NCI-H526 treated with DMSO at 0.1 percent for 48 hours (cell line): ENCODE results near the gene SCYL2.
"Not testable (repeated sequence)": the region's sequence is repeated elsewhere in the genome, so short reads cannot be mapped to it uniquely, and the experiment has no call there.

ENCODE experiments used
- DNase-seq: peaks from one replicate; lab custom pipeline; 2025; lab: John Stamatoyannopoulos, UW

SCYL2 gene

GRCh38 chr12:100266835-100267602 lies at the start of gene SCYL2, which contains the start of gene DEPDC4:
Gene SCYL2, plus strand, starts transcription at chr12:100267177. Its CDS starts 15,794 bp downstream, at chr12:100282971.
Gene DEPDC4, minus strand, starts transcription at chr12:100267079. Its CDS starts 3 bp downstream, at chr12:100267076.
- DNase-seq, result peak; percentile 89

- DNase-seq, result no peak
Observed at GRCh38 chr12:100219328-100220109, 47.5 kb upstream of the SCYL2 start.

GRCh38 chr12:100221523-100221922 lies 45.5 kb upstream of the SCYL2 start:
- DNase-seq, result no peak

GRCh38 chr12:100222173-100222572 lies 44.8 kb upstream of the SCYL2 start:
- DNase-seq, result not testable (repeated sequence)

GRCh38 chr12:100225491-100225890 lies 41.5 kb upstream of the SCYL2 start:
- no peak for DNase-seq

GRCh38 chr12:100229036-100229635 lies 37.8 kb upstream of the SCYL2 start:
- DNase-seq, result peak; percentile 19

- DNase-seq, result no peak
Observed at GRCh38 chr12:100229876-100230275, 37.1 kb upstream of the SCYL2 start.

GRCh38 chr12:100231873-100232272 lies 35.1 kb upstream of the SCYL2 start:
- not testable (repeated sequence) for DNase-seq

- DNase-seq, result no peak
Observed at GRCh38 chr12:100234166-100234565, 32.8 kb upstream of the SCYL2 start.

GRCh38 chr12:100234591-100235304 lies 32.2 kb upstream of the SCYL2 start:
- DNase-seq, result peak; percentile 45

- no peak for DNase-seq
Observed at GRCh38 chr12:100238801-100239200, 28.2 kb upstream of the SCYL2 start.

GRCh38 chr12:100239589-100239988 lies 27.4 kb upstream of the SCYL2 start:
- DNase-seq, result no peak

- no peak for DNase-seq
Observed at GRCh38 chr12:100243137-100243536, 23.8 kb upstream of the SCYL2 start.

- DNase-seq, result no peak
Observed at GRCh38 chr12:100247765-100248164, 19.2 kb upstream of the SCYL2 start.

GRCh38 chr12:100248886-100249285 lies 18.1 kb upstream of the SCYL2 start:
- no peak for DNase-seq

GRCh38 chr12:100249941-100250340 lies 17.0 kb upstream of the SCYL2 start:
- DNase-seq, result no peak

- peak; percentile 88 for DNase-seq
Observed at GRCh38 chr12:100251917-100252316, 15.1 kb upstream of the SCYL2 start.

GRCh38 chr12:100253437-100253836 lies 13.5 kb upstream of the SCYL2 start:
- no peak for DNase-seq

GRCh38 chr12:100254876-100255275 lies 12.1 kb upstream of the SCYL2 start:
- DNase-seq, result no peak

GRCh38 chr12:100258127-100258526 lies 8.8 kb upstream of the SCYL2 start:
- no peak for DNase-seq

- DNase-seq, result no peak
Observed at GRCh38 chr12:100263131-100263530, 3.8 kb upstream of the SCYL2 start.

- DNase-seq, result not testable (repeated sequence)
Observed at GRCh38 chr12:100265107-100265506, 1.9 kb upstream of the SCYL2 start.
